Ecto neural progenitor cell (in vitro differentiated cells): Measurements from ENCODE around the gene ATM.

Source experiments
- DNase-seq: peaks from one replicate; pipeline ENCODE4 v3.0.0-alpha.2; 2018; ENCODE audit warnings: low spot score

Gene ATM

GRCh38 chr11:108221911-108222573, 825 bp upstream of the ATM start:
- DNase-seq = no peak

- DNase-seq = no peak
These were observed 682 bp downstream of the ATM start for GRCh38 chr11:108223348-108224149.

- DNase-seq = no peak
These were observed 1.5 kb downstream of the ATM start for GRCh38 chr11:108224366-108224765.

GRCh38 chr11:108224911-108225786, 2.3 kb downstream of the ATM start:
- DNase-seq = no peak

- DNase-seq = no peak
These were observed 3.2 kb downstream of the ATM start for GRCh38 chr11:108226036-108226435.

GRCh38 chr11:108228251-108228650, 5.4 kb downstream of the ATM start:
- DNase-seq = no peak

GRCh38 chr11:108233277-108233945, 10.5 kb downstream of the ATM start:
- no peak for DNase-seq

- no peak for DNase-seq
These were observed 12.3 kb downstream of the ATM start for GRCh38 chr11:108235192-108235591.

- DNase-seq = no peak
These were observed 12.8 kb downstream of the ATM start for GRCh38 chr11:108235633-108236032.

- no peak for DNase-seq
These were observed 14.2 kb downstream of the ATM start for GRCh38 chr11:108237058-108237481.

- DNase-seq = no peak
These were observed 16.2 kb downstream of the ATM start for GRCh38 chr11:108239076-108239475.

GRCh38 chr11:108241330-108242037, 18.6 kb downstream of the ATM start:
- no peak for DNase-seq

GRCh38 chr11:108242422-108242821, 19.6 kb downstream of the ATM start:
- DNase-seq = no peak

- no peak for DNase-seq
These were observed 23.4 kb downstream of the ATM start for GRCh38 chr11:108246308-108246707.

- DNase-seq = no peak
These were observed 24.0 kb downstream of the ATM start for GRCh38 chr11:108246885-108247284.

- DNase-seq = no peak
These were observed 30.3 kb downstream of the ATM start for GRCh38 chr11:108253176-108253575.

- no peak for DNase-seq
These were observed 46.7 kb downstream of the ATM start for GRCh38 chr11:108269583-108269982.

GRCh38 chr11:108276985-108277616, 54.2 kb downstream of the ATM start:
- DNase-seq = peak; percentile 41

- peak; percentile 51 for DNase-seq
These were observed 55.7 kb downstream of the ATM start for GRCh38 chr11:108278546-108278945.

GRCh38 chr11:108278954-108279353, 56.1 kb downstream of the ATM start:
- no peak for DNase-seq

- DNase-seq = no peak
These were observed 63.5 kb downstream of the ATM start for GRCh38 chr11:108286370-108286769.
